ENCODE data around the gene CCDC8.

- TF ChIP-seq CTCF (IDR thresholded peaks at IDR 0.05; ENCODE audit: extremely low read depth in 1 of 2, insufficient read depth in 1 of 2, low read depth in 1 of 2, low read length in 2 of 2) (no peak), POLR2A (IDR thresholded peaks at IDR 0.05; ENCODE audit: low read depth, low read length) (no peak), MAX (IDR thresholded peaks at IDR 0.05; ENCODE audit: insufficient read depth, insufficient read length) (no peak), POLR2AphosphoS5 (IDR thresholded peaks at IDR 0.05; ENCODE audit: insufficient read depth, low read depth, low read length) (no peak), EZH2 (IDR thresholded peaks at IDR 0.05; ENCODE audit: borderline replicate concordance, low read depth, low read length, severe bottlenecking) (no peak), JUN (IDR thresholded peaks at IDR 0.05; ENCODE audit: borderline replicate concordance, insufficient read depth, insufficient read length, low read depth) (no peak)
Measured at GRCh38 chr19:46364359-46364758, 49.0 kb downstream of the CCDC8 start.
